IPS DF 19.7 (cell line): Measurements from ENCODE around the gene SLC25A14.

Experiments used
- DNase-seq: peaks from one replicate; pipeline ENCODE4 v3.0.0-alpha.2; 2013; ENCODE audit warnings: low read depth, low spot score

SLC25A14 gene

GRCh38 chrX:130378024-130378669 is 38.4 kb downstream of the SLC25A14 start:
- DNase-seq: no peak

GRCh38 chrX:130385520-130385919 is 45.8 kb downstream of the SLC25A14 start, which contains the start of gene GPR119:
Gene GPR119 (minus strand): TSS chrX:130385674. CDS start chrX:130385447, 227 bp downstream.
- no peak for DNase-seq

GRCh38 chrX:130386408-130386808 is 46.7 kb downstream of the SLC25A14 start:
- no peak for DNase-seq

DNA sequence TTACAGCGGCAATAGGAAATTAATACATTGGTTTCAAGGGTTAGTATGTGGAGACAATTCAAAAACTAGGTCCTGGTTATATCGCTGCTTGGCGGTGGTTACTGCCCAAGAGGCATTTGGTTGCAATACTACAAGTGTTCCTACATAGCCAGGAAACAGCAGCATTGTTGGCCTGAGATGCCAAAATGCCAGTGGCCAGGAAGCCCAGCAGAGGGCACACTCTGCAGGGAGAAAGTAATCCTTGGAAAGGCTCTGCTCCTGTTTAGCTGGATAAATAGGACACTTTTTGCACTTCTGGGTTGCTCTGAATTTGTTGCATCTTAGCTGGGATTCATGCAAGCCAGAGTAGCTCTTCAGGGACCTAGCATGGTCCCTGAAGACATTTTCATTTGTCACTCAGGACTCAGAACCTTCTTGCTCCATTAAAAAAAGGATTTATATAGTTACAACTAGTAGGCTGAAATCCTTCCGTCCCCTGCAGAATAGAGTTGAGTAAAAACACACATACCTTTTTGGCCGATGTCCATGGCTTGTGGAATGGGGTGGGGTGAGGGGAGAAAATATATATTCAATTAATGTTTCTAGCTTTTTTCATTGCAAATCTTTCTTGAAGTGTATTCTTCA is 53.8 kb downstream of the SLC25A14 start:
- DNase-seq: no peak

DNA sequence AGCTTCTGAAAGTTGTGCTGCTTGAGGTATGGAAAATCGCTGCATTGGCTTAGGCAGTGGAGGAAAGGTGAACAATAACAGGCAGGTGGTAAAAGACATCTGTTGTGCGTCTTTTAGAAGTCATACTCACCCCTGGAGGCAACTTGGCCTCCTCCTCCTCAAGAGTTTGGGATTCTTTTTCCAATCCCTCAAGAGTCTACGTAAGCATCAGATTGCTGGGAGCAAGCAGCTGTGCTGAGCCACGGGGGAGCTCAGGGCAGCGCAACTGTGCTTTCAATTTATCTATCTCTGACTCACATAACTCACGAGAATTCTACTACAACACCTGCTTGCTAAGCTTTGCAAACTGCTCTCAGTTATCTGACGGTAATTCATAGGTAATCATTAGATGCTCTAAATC is 55.6 kb downstream of the SLC25A14 start:
- DNase-seq: no peak

GRCh38 chrX:130401415-130402207 is 61.9 kb downstream of the SLC25A14 start, which contains the start of gene RBMX2:
Gene RBMX2 (plus strand): TSS chrX:130401987. CDS start chrX:130402033, 46 bp downstream.
- DNase-seq: no peak

GRCh38 chrX:130402208-130402684 is 62.5 kb downstream of the SLC25A14 start:
- DNase-seq: no peak

DNA sequence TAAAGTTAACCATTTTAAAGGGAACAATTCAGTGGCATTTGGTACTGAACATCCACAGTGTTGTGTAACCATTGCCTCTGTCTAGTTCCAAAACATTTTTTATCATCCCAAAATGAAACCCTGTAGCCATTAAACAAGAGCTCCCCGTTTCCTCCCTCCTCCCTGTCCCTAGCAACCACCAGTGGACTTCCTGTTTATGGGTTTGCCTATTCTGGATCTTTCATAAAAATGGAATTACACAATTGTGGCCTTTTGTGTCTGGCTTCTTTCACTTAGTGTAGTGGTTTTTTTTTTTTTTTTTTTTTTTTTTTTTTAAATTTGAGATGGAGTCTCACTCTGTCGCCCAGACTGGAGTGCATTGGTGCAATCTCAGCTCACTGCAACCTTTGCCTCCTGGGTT is 73.7 kb downstream of the SLC25A14 start:
- no peak for DNase-seq

GRCh38 chrX:130414800-130415199 is 75.1 kb downstream of the SLC25A14 start:
- no peak for DNase-seq

- DNase-seq: no peak
Measured at GRCh38 chrX:130415201-130415600, 75.5 kb downstream of the SLC25A14 start.

DNA sequence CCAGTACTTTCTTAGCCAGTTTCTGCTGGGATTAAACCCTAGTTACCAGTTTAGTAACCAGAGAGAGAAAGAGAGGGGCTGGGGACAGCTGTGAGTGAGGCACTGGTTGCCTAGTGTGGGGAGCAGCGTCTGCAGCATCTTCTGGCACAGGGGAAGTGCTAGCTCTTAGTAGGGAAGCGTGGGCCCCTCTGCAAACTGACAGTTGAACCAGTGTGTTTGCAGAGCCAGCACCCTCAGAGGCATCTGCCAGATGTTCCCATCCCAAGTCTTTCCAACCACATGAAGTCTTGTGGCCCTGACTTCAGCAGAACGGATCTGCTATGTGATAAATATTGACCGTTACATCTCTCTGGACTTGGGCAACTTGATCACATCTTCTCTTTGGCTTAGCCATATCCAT is 77.1 kb downstream of the SLC25A14 start:
- DNase-seq: no peak

GRCh38 chrX:130418066-130418465 is 78.3 kb downstream of the SLC25A14 start:
- no peak for DNase-seq

DNA sequence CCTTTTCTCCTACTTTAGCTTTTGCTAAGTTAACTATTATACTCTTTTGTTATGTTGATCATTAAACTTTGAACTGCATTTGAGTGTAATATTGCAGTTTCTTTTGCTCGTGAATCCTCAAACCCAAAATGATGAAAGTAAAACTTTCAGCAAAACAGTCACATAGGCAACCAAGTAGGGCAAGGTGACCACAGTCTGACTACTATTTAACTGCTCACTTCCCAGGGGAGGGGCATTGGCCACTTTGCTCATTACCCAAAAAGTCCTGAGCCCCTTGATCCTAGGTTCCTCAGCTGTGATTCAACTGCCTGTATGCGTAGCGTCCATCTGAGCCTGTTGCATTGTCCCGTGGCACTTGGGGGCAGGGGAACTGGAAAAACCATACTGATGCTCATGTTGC is 79.0 kb downstream of the SLC25A14 start:
- no peak for DNase-seq

GRCh38 chrX:130419263-130419662 is 79.5 kb downstream of the SLC25A14 start:
- no peak for DNase-seq
